NB4 (cell line): ENCODE data around the gene CCDC171.
"Not testable (repeated sequence)": the region's sequence is repeated elsewhere in the genome, so short reads cannot be mapped to it uniquely, and the experiment has no call there.

Experiments used
- MYC ChIP-seq: IDR thresholded peaks from 2 replicates; pipeline ENCODE4 v1.6.1; 2011; ENCODE audit warnings: low read depth, low read length
- POLR2A ChIP-seq: IDR thresholded peaks from 2 replicates; pipeline ENCODE4 v1.6.1; 2011; ENCODE audit warnings: mild to moderate bottlenecking; ENCODE audit not compliant: insufficient read length; ENCODE audit errors: extremely low read depth
- TF ChIP-seq, protein P1 (sequence below): IDR thresholded peaks from one replicate; pipeline ENCODE4 v1.5.1; 2012; ENCODE audit warnings: low read depth, low read length

DNA sequence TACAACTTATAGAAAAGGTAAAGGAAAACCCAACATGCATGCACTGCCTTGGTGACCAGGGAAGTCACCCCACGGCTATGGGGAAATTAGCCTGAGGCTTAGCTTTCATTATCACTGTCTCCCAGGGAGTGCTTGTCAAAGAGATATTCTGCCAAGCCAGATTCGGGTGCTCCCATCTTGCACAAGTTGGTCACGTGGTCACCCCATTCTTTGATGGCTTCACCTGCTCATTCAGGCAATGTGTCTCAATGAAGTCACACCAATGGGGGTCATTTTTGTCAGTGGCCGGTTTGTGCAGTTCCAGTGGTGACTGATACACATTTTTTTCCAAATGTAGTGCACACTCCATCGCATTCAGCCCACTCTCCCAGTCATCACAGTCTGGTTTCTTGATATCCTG, 25.8 kb upstream of the CCDC171 start:
- TF ChIP-seq POLR2A, MYC: not testable (repeated sequence)
- TF ChIP-seq, protein P1, sequence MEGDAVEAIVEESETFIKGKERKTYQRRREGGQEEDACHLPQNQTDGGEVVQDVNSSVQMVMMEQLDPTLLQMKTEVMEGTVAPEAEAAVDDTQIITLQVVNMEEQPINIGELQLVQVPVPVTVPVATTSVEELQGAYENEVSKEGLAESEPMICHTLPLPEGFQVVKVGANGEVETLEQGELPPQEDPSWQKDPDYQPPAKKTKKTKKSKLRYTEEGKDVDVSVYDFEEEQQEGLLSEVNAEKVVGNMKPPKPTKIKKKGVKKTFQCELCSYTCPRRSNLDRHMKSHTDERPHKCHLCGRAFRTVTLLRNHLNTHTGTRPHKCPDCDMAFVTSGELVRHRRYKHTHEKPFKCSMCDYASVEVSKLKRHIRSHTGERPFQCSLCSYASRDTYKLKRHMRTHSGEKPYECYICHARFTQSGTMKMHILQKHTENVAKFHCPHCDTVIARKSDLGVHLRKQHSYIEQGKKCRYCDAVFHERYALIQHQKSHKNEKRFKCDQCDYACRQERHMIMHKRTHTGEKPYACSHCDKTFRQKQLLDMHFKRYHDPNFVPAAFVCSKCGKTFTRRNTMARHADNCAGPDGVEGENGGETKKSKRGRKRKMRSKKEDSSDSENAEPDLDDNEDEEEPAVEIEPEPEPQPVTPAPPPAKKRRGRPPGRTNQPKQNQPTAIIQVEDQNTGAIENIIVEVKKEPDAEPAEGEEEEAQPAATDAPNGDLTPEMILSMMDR: not testable (repeated sequence)
